Type B pancreatic cell (in vitro differentiated cells): Measurements from ENCODE around the gene CFAP58. TPM values are rescaled to one million over a fixed set of nuclear protein-coding genes. Genes with fewer than 3 reads are reported as not detected.
A peak's percentile ranks its signal among the peaks of the same experiment; 100 is the strongest.

Source experiments
- DNase-seq: peaks from one replicate; pipeline ENCODE4 v3.0.0; 2021; ENCODE audit warnings: mixed read lengths; ENCODE audit not compliant: unreplicated experiment; ENCODE audit errors: extremely low spot score
- H3K27ac Mint-ChIP-seq: 2 replicates; pipeline ENCODE4 v1.8.0; 2021; ENCODE audit warnings: mild to moderate bottlenecking, mixed read lengths
- H3K27me3 Mint-ChIP-seq: 2 replicates; pipeline ENCODE4 v1.8.0; 2021; ENCODE audit warnings: mixed read lengths
- H3K36me3 Mint-ChIP-seq: 2 replicates; pipeline ENCODE4 v1.8.0; 2021; ENCODE audit warnings: mixed read lengths
- H3K4me1 Mint-ChIP-seq: one replicate; pipeline ENCODE4 v1.8.0; 2021; ENCODE audit warnings: mixed read lengths; ENCODE audit not compliant: unreplicated experiment
- H3K4me3 Mint-ChIP-seq: 2 replicates; pipeline ENCODE4 v1.8.0; 2021; ENCODE audit warnings: mild to moderate bottlenecking, mixed read lengths
- H3K9me3 Mint-ChIP-seq: 2 replicates; pipeline ENCODE4 v1.8.0; 2021; ENCODE audit warnings: mixed read lengths
- CTCF ChIP-seq: fragments of 200-600 bp; sonication (generic); conservative IDR thresholded peaks from 2 replicates; pipeline ENCODE4 v1.5.0; 2021; ENCODE audit warnings: antibody characterized with exemption, mild to moderate bottlenecking
- long read RNA-seq: library from polyadenylated mRNA; unstranded; transcript quantifications from one replicate; pipeline ENCODE4 v2.0.0, GENCODE V29; 2020
- total RNA-seq: library from RNA; stranded (reverse); gene quantifications from 2 replicates; pipeline ENCODE4 v1.2.1, GENCODE V29; 2021; ENCODE audit warnings: low replicate concordance

CFAP58 gene, protein sequence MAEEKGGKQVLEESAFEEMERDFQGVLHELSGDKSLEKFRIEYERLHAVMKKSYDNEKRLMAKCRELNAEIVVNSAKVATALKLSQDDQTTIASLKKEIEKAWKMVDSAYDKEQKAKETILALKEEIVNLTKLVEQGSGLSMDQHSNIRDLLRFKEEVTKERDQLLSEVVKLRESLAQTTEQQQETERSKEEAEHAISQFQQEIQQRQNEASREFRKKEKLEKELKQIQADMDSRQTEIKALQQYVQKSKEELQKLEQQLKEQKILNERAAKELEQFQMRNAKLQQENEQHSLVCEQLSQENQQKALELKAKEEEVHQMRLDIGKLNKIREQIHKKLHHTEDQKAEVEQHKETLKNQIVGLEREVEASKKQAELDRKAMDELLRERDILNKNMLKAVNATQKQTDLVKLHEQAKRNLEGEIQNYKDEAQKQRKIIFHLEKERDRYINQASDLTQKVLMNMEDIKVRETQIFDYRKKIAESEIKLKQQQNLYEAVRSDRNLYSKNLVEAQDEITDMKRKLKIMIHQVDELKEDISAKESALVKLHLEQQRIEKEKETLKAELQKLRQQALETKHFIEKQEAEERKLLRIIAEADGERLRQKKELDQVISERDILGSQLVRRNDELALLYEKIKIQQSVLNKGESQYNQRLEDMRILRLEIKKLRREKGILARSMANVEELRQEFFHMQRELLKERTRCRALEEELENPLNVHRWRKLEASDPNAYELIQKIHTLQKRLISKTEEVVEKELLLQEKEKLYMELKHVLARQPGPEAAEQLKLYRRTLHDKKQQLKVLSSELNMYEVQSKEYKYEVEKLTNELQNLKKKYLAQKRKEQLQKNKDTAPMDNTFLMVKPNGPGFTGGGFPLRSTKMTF
- total RNA-seq = 0.24 and 0.34 TPM in 2 replicates
- long read RNA-seq, partial matches to known transcripts = 1 of 1 reads
- long read RNA-seq, other reads (novel, unspliced or antisense) = 0 of 1 reads

GRCh38 chr10:104353325-104354048, at the start of gene CFAP58:
TSS of gene CFAP58 (plus strand) at chr10:104353833. CDS start at chr10:104353898, 65 bp downstream.
- no peak within 1 kb of the TSS for H3K27ac Mint-ChIP-seq
- peak; percentile 79 for TF ChIP-seq CTCF
- H3K27me3 Mint-ChIP-seq = peaks cover 17% of the 10 kb centered on the region
- no peak within 1 kb of the TSS for H3K4me3 Mint-ChIP-seq
- no peaks in the 10 kb centered on the region for H3K36me3 Mint-ChIP-seq
- peak; percentile 88 for DNase-seq
- peaks cover 5% of the 10 kb centered on the region for H3K9me3 Mint-ChIP-seq
- peaks cover 3% of the 10 kb centered on the region for H3K4me1 Mint-ChIP-seq

- peaks cover 24% of the 10 kb centered on the region for H3K4me1 Mint-ChIP-seq
- DNase-seq = no peak
- H3K27me3 Mint-ChIP-seq = peaks cover 3% of the 10 kb centered on the region
- H3K4me3 Mint-ChIP-seq = peak overlapping the region; percentile 75
- H3K27ac Mint-ChIP-seq = peak overlapping the region; percentile 89
- peaks cover 6% of the 10 kb centered on the region for H3K36me3 Mint-ChIP-seq
- no peak for TF ChIP-seq CTCF
- H3K9me3 Mint-ChIP-seq = peaks cover 4% of the 10 kb centered on the region
These were observed 49.3 kb upstream of the CFAP58 start for GRCh38 chr10:104304356-104304745.

- H3K27ac Mint-ChIP-seq = peak overlapping the region; percentile 89
- peaks cover 3% of the 10 kb centered on the region for H3K27me3 Mint-ChIP-seq
- peak overlapping the region; percentile 75 for H3K4me3 Mint-ChIP-seq
- H3K9me3 Mint-ChIP-seq = peaks cover 4% of the 10 kb centered on the region
- peaks cover 24% of the 10 kb centered on the region for H3K4me1 Mint-ChIP-seq
- no peak for DNase-seq
- H3K36me3 Mint-ChIP-seq = peaks cover 6% of the 10 kb centered on the region
- no peak for TF ChIP-seq CTCF
These were observed 48.7 kb upstream of the CFAP58 start for GRCh38 chr10:104304927-104305326.

GRCh38 chr10:104306897-104307296, 46.7 kb upstream of the CFAP58 start:
- no peak overlapping the region for H3K27ac Mint-ChIP-seq
- H3K9me3 Mint-ChIP-seq = peaks cover 4% of the 10 kb centered on the region
- TF ChIP-seq CTCF = no peak
- DNase-seq = no peak
- H3K27me3 Mint-ChIP-seq = peaks cover 3% of the 10 kb centered on the region
- peaks cover 6% of the 10 kb centered on the region for H3K36me3 Mint-ChIP-seq
- no peak overlapping the region for H3K4me3 Mint-ChIP-seq
- peaks cover 14% of the 10 kb centered on the region for H3K4me1 Mint-ChIP-seq
